ENCODE data around the gene SLC20A1. TPM values are rescaled to one million over a fixed set of nuclear protein-coding genes. Genes with fewer than 3 reads are reported as not detected.

The SLC20A1 gene
- total RNA-seq, 1 donor from 2014 or later: 114 TPM

DNA sequence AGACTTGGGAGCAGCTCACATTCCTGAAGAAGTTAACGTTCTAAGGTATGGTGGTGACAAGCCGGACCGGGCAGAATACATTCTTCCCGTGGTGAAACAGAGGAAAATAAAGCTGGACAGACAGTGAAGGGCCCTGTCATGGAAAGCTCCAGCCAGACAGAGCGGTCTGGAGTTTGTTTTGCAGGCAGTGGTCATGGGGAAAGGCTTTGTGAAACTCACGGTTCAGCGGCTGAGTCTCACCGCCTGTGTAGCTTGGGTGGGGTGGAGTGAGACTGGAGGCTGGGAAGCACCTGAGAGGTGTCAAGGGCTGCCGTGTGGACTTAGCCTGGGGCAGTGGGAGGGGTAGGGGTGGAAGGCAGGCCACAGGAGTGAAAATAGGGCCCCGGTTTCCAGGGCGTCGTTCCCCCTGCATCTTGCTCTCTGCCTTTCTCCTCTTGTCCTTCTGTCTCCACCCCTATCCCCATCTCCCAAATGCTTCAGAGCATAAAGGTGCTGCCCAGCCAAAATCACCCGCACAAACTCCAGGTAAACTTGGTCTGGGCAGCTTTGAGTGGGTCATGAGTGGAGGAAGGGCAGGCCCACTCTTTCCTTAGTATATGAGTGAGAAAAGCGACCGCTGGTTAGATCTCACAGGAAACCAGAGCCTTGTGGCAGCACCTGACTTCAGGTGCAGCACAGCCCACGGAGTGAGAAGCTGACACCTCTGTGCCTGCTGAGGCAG is 11.4 kb upstream of the SLC20A1 start:
- H3K27ac Mint-ChIP-seq (ENCODE audit: unreplicated experiment): no peak overlapping the region
- no peaks in the 10 kb centered on the region for H3K36me3 Mint-ChIP-seq (ENCODE audit: low read depth)
- TF ChIP-seq, protein P1, sequence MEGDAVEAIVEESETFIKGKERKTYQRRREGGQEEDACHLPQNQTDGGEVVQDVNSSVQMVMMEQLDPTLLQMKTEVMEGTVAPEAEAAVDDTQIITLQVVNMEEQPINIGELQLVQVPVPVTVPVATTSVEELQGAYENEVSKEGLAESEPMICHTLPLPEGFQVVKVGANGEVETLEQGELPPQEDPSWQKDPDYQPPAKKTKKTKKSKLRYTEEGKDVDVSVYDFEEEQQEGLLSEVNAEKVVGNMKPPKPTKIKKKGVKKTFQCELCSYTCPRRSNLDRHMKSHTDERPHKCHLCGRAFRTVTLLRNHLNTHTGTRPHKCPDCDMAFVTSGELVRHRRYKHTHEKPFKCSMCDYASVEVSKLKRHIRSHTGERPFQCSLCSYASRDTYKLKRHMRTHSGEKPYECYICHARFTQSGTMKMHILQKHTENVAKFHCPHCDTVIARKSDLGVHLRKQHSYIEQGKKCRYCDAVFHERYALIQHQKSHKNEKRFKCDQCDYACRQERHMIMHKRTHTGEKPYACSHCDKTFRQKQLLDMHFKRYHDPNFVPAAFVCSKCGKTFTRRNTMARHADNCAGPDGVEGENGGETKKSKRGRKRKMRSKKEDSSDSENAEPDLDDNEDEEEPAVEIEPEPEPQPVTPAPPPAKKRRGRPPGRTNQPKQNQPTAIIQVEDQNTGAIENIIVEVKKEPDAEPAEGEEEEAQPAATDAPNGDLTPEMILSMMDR (conservative IDR thresholded peaks at IDR 0.05): no peak
- no peak for DNase-seq (ENCODE audit: low read depth, low spot score)
- H3K4me3 Mint-ChIP-seq: no peak overlapping the region
- peaks cover 20% of the 10 kb centered on the region for H3K4me1 Mint-ChIP-seq
- no peaks in the 10 kb centered on the region for H3K27me3 Mint-ChIP-seq (ENCODE audit: low read depth)
- H3K9me3 Mint-ChIP-seq: no peaks in the 10 kb centered on the region

DNA sequence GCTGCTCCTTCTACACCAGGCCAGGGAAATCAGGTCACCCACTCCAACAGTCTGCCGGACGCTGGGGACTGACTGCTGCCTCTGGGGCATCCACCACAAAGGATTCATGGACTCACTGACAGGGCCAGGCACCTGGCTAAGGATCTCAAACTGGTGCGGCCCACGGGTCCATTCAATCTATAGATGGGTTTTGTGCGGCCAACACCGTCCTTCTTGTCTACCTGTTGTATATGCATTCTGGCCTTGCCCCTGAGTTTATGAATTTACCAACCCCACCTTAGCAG is 10.9 kb upstream of the SLC20A1 start:
- H3K9me3 Mint-ChIP-seq: no peaks in the 10 kb centered on the region
- no peak overlapping the region for H3K27ac Mint-ChIP-seq (ENCODE audit: unreplicated experiment)
- H3K4me3 Mint-ChIP-seq: no peak overlapping the region
- H3K27me3 Mint-ChIP-seq (ENCODE audit: low read depth): no peaks in the 10 kb centered on the region
- DNase-seq (ENCODE audit: low read depth, low spot score): no peak
- no peaks in the 10 kb centered on the region for H3K36me3 Mint-ChIP-seq (ENCODE audit: low read depth)
- TF ChIP-seq, protein P1 (conservative IDR thresholded peaks at IDR 0.05): no peak
- H3K4me1 Mint-ChIP-seq: peaks cover 20% of the 10 kb centered on the region

DNA sequence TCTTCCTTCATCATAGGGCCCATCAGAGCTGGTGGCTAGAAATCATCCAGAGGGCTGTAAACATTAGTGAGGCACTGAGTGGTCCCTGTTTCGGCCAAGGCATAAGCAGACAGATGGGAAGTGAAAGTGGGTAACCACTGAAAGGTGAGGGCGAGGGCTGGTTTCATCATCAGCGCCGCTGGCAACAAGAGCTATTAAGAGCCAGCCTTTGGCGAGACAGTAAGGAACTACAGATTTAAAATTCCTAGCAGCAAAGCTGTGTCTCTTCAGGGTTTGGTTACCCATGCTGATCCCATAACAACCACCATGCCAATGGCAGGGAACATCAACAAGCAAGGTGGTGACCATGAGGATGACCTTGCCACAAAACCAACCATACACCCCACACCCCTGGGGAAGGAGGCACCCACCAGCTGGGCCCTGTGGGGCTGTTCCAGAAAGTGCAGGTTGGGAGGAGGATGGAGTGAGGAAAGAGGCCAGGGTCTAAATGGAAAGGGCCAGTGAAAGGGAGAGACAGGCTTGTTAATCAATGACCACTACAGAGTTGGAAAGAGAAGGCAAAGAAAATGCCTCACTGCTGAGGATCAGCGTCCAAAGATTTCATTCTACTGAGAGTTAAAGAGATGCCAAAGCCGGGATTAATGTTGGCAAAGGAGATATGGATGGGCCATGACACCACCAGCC is 9.0 kb upstream of the SLC20A1 start:
- TF ChIP-seq, protein P1 (conservative IDR thresholded peaks at IDR 0.05): no peak

DNA sequence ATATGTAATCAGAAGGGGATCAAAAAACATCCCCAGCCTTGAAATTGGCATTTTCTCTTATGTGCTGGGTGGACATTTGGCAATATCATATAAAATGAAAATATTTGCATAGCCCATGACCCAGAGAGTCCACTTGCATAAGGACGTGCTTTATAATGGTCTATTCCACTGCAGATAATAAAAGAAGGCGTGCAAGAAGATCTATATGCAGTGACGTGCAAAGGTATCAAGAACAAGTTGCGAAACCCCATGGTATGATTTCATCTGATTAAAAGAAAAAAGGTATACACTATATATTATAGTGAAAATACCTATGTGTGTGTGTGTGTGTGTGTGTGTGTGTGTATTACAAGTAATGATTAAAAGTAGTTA is 8.5 kb upstream of the SLC20A1 start:
- Mint-ChIP-seq H3K9me3 (no peaks in the 10 kb centered on the region), H3K4me3 (no peak overlapping the region), H3K27ac (ENCODE audit: unreplicated experiment) (no peak overlapping the region), H3K36me3 (ENCODE audit: low read depth) (no peaks in the 10 kb centered on the region), H3K27me3 (ENCODE audit: low read depth) (no peaks in the 10 kb centered on the region), H3K4me1 (no peaks in the 10 kb centered on the region)
- no peak for DNase-seq (ENCODE audit: low read depth, low spot score)
- TF ChIP-seq, protein P1 (conservative IDR thresholded peaks at IDR 0.05): no peak

More for the DNA sequence above, 9.0 kb upstream of the SLC20A1 start:
- no peaks in the 10 kb centered on the region for H3K9me3 Mint-ChIP-seq
- DNase-seq (ENCODE audit: low read depth, low spot score): no peak
- no peak overlapping the region for H3K4me3 Mint-ChIP-seq
- H3K4me1 Mint-ChIP-seq: peaks cover 3% of the 10 kb centered on the region
- no peak overlapping the region for H3K27ac Mint-ChIP-seq (ENCODE audit: unreplicated experiment)
- H3K27me3 Mint-ChIP-seq (ENCODE audit: low read depth): no peaks in the 10 kb centered on the region
- no peaks in the 10 kb centered on the region for H3K36me3 Mint-ChIP-seq (ENCODE audit: low read depth)

DNA sequence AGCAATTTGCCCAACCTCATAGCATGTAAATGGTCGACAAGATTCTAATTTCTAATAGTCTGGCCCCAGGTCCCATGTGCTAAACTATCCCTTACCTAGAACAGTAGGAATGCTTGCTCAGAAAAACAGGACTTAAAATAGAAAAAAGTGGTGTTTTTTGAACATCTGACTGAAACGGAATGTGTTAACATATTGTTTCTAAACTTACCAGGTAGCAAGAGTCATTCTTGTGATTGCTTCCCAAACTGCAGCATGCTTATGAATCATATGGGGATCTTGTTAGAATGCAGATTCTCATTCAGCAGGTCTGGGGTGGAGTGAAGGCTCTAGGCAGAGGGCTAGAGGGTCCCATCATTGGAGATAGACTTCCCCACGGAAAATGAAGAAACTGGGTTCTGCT is 5.8 kb upstream of the SLC20A1 start:
- H3K27me3 Mint-ChIP-seq (ENCODE audit: low read depth): peaks cover 20% of the 10 kb centered on the region
- no peak overlapping the region for H3K27ac Mint-ChIP-seq (ENCODE audit: unreplicated experiment)
- DNase-seq (ENCODE audit: low read depth, low spot score): no peak
- H3K9me3 Mint-ChIP-seq: no peaks in the 10 kb centered on the region
- TF ChIP-seq, protein P1 (conservative IDR thresholded peaks at IDR 0.05): no peak
- H3K4me1 Mint-ChIP-seq: peaks cover 5% of the 10 kb centered on the region
- no peaks in the 10 kb centered on the region for H3K36me3 Mint-ChIP-seq (ENCODE audit: low read depth)
- H3K4me3 Mint-ChIP-seq: no peak overlapping the region
